Measurements from ENCODE around the gene MFSD11. TPM values are rescaled to one million over a fixed set of nuclear protein-coding genes. Genes with fewer than 3 reads are reported as not detected.
"Not testable (repeated sequence)": the region's sequence is repeated elsewhere in the genome, so short reads cannot be mapped to it uniquely, and the experiment has no call there.

Gene MFSD11
- total RNA-seq, 2 donors from 2014 or later, result 49.7 to 52.3 TPM

- H3K27me3 ChIP-seq (replicated peaks; ENCODE audit: insufficient read depth), result no peaks in the 10 kb centered on the region
- peak overlapping the region in 1 of 2 donors; percentile 9 for H3K27ac ChIP-seq
- ATAC-seq (ENCODE audit: insufficient number of reproducible peaks, low FRiP score, low read depth) (no peak), DNase-seq (ENCODE audit: low spot score) (no peak)
- H3K36me3 ChIP-seq, result no peaks in the 10 kb centered on the region
- no peaks in the 10 kb centered on the region for H3K9me3 ChIP-seq
- H3K4me1 ChIP-seq (ENCODE audit: control insufficient read depth in 1 of 2, low read depth in 2 of 2), result peaks cover 33 to 84% of the 10 kb centered on the region in 2 donors
- no peak for TF ChIP-seq CTCF (IDR thresholded peaks at IDR 0.05)
- no peak overlapping the region for H3K4me3 ChIP-seq
These were observed 46.3 kb upstream of the MFSD11 start for GRCh38 chr17:76691379-76692191.

DNA sequence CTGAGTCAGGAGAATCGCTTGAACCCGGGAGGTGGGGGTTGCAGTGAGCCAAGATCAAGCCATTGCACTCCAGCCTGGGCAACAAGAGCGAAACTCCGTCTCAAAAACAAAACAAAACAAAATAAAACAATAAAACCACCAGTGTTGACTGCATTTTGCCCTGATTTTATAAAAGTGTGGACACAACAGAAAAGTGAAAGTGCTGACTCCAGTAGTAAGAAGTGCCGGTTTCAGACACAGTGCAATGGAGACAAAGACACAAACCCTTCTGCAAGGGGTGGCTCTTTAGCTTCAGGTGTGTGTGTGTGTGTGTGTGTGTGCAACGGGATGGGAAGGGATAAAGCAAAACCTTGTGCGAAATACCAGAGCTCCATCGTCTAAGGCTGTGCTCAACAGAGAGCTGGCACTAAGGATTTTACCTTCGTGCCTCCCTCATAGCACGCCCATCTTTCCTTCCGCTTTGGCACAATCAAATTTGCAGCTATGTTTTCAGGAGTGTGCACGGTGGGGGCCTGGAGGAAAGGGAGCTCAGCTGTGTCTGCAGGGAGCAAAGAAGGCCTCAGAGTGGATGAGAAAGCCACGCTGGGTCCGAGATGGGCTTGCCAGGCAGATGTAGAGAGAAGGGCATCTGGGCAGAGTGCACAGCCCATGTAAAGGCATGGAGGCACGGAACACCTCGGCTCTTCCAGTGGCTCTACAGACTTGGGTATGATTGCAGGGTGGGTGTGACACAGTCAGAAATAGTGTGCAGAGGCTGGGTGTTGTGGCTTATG lies 42.7 kb upstream of the MFSD11 start:
- Histone ChIP-seq H3K9me3 (no peaks in the 10 kb centered on the region), H3K4me3 (peak overlapping the region; percentile 2), H3K4me1 (ENCODE audit: control insufficient read depth in 1 of 2, low read depth in 2 of 2) (peaks cover 41 to 86% of the 10 kb centered on the region in 2 donors), H3K36me3 (no peaks in the 10 kb centered on the region), H3K27ac (peak overlapping the region; percentile 41 to 94), H3K27me3 (replicated peaks; ENCODE audit: insufficient read depth) (no peaks in the 10 kb centered on the region)
- DNase-seq (ENCODE audit: low spot score) (no peak), ATAC-seq (ENCODE audit: insufficient number of reproducible peaks, low FRiP score, low read depth) (no peak)
- TF ChIP-seq CTCF (IDR thresholded peaks at IDR 0.05), result no peak

DNA sequence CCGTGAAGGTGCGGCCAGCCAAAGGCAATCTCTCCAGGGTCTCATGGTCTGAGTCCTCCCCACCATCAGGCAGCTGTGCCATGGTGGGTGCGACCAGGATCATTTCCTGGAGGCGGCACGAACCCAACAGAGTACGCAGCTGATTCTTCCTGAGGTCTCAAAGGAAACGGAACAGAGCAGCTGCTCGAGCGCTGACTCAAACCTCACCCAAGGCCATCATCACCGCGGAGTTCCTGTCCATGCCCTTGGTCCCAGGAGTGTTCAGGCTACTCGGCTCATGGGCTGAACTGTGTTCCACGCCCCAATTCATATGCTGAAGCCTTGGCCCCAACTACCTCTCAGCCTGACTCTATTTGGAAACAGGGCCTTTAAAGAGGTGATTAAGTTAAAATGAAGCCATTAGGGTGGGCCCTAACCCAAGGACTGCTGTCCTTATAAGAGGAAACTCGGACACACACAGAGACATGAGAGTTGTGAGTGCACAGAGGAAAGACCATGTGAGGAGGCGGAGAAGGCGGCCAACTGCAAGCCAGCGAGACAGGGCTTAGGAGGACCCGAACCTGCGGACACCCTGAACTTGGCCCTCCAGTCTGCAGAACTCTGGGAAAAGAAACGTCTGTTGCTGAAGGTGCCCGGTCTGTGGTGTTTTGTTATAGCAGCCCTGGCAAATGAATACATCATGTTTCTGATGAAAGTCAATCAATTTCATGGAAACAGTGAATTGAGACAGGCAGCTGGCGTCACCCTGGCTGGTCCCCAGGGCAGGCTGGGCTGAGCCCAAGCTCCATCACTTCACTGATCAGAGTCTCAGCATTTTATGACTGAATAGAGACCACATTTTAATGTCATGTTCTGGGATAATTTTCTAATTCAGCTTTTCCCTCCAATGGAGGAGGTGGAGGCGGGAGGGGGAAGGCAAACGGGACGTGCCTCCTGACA lies 40.9 kb upstream of the MFSD11 start:
- no peak for TF ChIP-seq CTCF (IDR thresholded peaks at IDR 0.05)
- Histone ChIP-seq H3K4me3 (peak overlapping the region; percentile 44), H3K9me3 (no peaks in the 10 kb centered on the region), H3K36me3 (no peaks in the 10 kb centered on the region), H3K27me3 (replicated peaks; ENCODE audit: insufficient read depth) (no peaks in the 10 kb centered on the region), H3K27ac (peak overlapping the region; percentile 94 to 98), H3K4me1 (ENCODE audit: control insufficient read depth in 1 of 2, low read depth in 2 of 2) (peaks cover 48 to 96% of the 10 kb centered on the region in 2 donors)
- DNase-seq (ENCODE audit: low spot score) (no peak), ATAC-seq (ENCODE audit: insufficient number of reproducible peaks, low FRiP score, low read depth) (no peak)

DNA sequence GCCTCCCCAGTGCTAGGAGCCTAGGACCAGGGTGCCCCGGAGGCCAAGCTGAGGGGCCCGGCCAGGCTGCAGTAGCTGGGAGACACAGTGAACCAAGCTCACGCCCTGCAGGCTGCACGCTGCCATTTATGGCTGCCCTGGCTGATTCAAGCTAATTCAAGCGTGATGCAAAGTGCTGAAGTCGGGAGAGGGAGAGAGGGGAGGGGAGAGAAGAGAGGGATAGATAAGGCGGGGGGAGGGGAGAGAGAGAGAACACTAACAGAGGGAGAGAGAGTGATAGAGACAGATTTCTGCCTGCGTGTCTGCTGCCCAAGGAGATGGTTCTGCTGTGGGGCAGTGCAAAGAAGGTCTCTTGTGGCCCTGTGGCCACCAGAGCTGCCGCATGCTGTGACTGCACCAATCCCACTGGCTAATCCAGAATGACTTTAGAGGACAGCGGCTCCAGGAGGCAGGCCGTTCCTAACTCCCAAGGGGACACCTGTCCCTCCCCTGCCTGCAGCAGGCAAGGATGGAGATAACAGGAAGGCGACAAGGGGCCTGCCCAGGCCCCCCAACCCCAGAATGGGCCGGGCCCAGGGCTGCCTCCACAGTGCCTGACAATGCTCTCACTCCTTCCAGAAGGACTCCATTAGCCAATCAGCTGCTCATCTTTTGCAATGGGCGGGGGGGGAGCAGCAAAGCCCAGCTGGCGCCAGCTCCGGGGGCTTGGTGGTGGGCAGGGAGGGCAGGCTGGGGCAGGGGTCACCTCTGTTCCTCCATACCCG lies 40.0 kb upstream of the MFSD11 start:
- DNase-seq (ENCODE audit: low spot score) (no peak), ATAC-seq (ENCODE audit: insufficient number of reproducible peaks, low FRiP score, low read depth) (no peak)
- H3K9me3 ChIP-seq, result no peaks in the 10 kb centered on the region
- H3K36me3 ChIP-seq, result no peaks in the 10 kb centered on the region
- peak overlapping the region; percentile 44 for H3K4me3 ChIP-seq
- H3K27me3 ChIP-seq (replicated peaks; ENCODE audit: insufficient read depth), result no peaks in the 10 kb centered on the region
- TF ChIP-seq CTCF (IDR thresholded peaks at IDR 0.05), result no peak
- H3K27ac ChIP-seq, result peak overlapping the region; percentile 94 to 98
- H3K4me1 ChIP-seq (ENCODE audit: control insufficient read depth in 1 of 2, low read depth in 2 of 2), result peaks cover 48 to 92% of the 10 kb centered on the region in 2 donors

DNA sequence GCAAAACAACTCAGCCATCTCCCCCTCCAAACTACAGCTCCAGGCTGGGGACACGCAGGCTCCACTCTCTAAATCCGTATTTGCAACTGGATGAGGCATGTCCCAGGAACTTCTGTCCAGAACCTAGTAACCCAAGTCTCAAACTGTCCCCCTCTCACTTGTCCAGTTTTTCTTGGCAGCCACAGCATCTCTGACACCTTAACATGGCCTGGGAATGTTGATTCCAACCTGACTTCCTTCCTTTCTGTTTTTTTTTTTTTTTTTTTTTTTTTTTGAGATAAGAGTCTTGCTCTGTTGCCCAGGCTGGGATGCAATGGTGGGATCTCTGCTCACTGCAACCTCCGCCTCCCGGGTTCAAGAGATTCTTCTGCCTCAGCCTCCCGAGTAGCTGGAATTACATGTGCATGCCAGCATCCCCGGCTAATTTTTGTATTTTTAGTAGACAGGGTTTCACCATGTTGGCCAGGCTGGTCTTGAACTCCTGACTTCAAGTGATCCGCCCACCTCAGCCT lies 39.4 kb upstream of the MFSD11 start:
- not testable (repeated sequence) for DNase-seq (ENCODE audit: low spot score); H3K9me3 ChIP-seq; H3K36me3 ChIP-seq; H3K4me3 ChIP-seq; ATAC-seq (ENCODE audit: insufficient number of reproducible peaks, low FRiP score, low read depth); H3K27me3 ChIP-seq (replicated peaks; ENCODE audit: insufficient read depth)
- Histone ChIP-seq H3K27ac (peak overlapping the region; percentile 94 to 98), H3K4me1 (ENCODE audit: control insufficient read depth in 1 of 2, low read depth in 2 of 2) (peaks cover 46 to 93% of the 10 kb centered on the region in 2 donors)

Data from thoracic aorta (tissue), 2 donors.